HS-27A (cell line): ENCODE results near the gene SLU7.

Source experiments
- DNase-seq: peaks from one replicate; pipeline ENCODE4 v3.0.0-alpha.2; 2012; ENCODE audit warnings: low read depth, missing footprints

Gene SLU7

DNA sequence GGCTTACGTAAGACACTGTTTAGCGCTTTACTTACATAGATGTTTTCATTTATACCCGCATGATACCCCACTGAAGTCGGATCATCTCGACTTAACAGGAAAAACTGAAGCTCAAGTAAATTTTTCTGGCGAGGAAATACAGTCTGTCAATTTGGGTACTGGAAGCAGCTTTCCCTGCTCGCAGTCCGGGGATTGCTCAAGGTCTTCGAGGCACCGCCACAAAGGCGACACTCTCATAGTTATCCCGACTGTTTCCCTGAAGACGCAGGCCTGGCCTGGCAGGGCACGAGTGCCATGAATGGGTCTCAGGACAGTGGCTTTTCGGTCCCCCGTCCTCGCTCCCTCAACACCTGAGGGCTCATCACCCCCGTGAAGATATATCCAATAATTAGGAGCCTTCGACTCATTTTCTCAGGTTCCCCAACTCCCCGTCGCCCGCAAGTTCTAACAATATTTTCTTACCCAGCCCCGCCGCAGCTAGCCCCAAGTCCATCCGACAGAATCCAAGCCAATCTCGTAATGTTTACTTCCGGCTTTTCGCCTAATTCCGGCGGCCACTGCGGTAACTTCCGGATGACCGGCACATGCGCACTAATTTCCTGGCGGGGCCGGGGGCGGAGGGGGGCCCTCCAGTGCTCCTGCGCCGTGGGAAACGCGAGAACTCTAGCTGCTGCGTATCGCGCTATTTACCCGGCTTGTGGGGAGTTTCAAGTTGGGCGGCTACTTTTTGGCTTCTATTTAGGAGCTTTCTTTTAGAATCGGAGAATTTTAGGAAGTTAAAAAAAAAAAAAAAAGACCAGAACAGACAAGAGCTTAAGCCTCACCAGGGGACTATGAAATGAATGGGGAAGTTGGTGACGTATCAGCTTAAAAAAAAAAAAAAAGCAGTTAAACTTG is at the start of gene SLU7:
Gene SLU7, minus strand, starts transcription at position 521 of the 897 bp plus-strand sequence. CDS start 3,787 bp downstream, outside the sequence.
- DNase-seq, result peak; percentile 66

DNA sequence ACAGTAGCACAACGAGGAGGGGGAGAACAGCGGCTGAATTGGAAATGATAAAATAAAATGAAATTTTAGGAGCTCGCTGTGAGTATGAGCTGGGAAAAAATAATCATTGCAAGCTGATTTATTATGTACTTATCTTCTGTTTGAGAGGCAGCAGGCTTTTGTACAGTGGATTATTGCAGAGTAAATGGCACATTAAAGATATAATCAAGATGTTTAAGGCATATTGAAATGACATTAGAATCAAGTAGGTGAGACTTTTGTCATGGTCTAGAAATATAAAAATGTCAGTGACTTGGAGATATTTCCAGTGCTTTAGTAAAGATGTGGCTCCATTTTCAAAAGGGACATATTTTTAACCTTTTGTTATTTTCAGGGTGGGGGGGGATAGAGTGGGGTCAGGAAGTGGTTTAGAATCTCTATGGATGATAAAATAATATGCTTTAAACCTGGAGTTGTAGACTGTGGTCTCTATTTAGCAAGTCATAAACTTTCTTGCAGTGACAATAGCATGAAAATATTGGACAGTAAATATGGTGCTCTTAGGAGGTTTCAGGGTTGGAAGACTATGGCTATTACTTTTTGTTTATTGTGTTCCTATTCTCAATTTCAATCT is 49.6 kb upstream of the SLU7 start:
- no peak for DNase-seq

GRCh38 chr5:160467555-160468362 is 48.9 kb upstream of the SLU7 start:
- no peak for DNase-seq

DNA sequence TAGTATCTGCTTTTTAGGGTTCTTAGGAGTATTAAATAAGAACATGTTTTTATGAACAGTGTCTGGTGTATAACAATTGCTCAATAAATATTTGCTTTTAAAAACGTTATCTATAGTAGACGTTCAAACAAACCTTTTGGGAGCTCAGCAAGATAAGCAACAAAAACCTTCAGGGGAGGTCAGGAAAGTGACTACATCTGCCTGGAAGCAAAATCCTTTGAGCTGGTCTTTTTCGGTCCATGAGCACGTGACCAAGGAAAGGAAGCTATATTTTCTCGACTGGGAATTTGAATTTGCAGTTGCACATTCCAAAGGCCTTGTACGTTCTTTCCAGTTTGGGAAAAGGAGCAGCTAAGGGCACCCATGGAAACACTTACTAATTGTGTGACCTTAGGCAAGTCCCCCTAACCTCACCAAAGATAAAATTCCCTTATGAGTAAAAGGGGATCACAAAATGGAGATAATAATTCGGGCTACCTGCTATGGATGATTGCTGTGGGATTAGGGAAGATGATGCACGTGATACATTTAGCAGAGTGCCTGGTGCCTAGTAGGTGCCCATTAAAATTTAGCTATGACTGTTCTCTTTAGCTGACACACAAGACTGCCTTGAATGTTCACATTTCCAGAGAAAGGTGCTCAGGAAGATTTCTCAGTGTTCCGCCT is 48.1 kb upstream of the SLU7 start:
- DNase-seq, result no peak

- DNase-seq, result no peak
Observed at GRCh38 chr5:160466116-160466515, 47.2 kb upstream of the SLU7 start.

- DNase-seq, result no peak
Observed at GRCh38 chr5:160464466-160464797, 45.6 kb upstream of the SLU7 start.

GRCh38 chr5:160463740-160464465 is 45.0 kb upstream of the SLU7 start:
- no peak for DNase-seq

DNA sequence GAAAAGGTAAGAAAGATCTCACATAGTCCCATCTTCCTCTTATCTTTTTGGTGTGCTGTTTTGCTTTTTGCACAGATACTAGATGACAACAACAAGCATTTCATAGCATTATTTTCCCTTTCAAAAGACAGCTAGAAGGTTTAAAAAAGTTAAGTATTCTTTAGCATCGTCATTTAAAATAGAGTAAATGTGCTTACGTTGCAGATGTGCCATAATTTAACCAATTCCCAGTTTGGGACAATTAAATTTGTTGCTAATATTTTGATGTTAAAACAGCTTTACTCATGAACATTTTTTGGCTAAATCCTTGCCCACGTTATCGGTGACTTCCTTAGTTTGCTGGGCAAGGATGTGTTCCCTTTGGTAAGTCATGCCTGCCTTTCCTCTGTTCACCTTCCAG is 44.3 kb upstream of the SLU7 start:
- DNase-seq, result no peak

GRCh38 chr5:160462167-160462566 is 43.3 kb upstream of the SLU7 start:
- no peak for DNase-seq

DNA sequence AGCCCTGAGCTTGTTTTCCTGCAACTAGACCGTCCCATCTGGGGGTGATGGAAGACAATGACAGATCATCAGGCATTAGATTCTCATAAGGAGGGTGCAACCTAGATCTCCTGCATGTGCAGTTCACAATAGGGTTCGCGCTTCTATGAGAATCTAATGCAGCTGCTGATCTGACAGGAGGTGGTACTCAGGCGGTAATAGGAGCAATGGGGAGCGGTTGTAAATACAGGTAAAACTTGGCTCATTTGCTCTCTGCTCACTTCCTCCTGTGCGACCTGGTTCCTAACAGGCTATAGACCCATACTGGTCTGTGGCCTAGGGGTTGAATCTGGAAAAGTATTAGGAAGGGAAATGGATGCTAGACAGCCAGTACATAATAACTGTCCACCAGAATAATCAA is 42.5 kb upstream of the SLU7 start:
- no peak for DNase-seq

GRCh38 chr5:160460377-160461049 is 41.6 kb upstream of the SLU7 start:
- no peak for DNase-seq

DNA sequence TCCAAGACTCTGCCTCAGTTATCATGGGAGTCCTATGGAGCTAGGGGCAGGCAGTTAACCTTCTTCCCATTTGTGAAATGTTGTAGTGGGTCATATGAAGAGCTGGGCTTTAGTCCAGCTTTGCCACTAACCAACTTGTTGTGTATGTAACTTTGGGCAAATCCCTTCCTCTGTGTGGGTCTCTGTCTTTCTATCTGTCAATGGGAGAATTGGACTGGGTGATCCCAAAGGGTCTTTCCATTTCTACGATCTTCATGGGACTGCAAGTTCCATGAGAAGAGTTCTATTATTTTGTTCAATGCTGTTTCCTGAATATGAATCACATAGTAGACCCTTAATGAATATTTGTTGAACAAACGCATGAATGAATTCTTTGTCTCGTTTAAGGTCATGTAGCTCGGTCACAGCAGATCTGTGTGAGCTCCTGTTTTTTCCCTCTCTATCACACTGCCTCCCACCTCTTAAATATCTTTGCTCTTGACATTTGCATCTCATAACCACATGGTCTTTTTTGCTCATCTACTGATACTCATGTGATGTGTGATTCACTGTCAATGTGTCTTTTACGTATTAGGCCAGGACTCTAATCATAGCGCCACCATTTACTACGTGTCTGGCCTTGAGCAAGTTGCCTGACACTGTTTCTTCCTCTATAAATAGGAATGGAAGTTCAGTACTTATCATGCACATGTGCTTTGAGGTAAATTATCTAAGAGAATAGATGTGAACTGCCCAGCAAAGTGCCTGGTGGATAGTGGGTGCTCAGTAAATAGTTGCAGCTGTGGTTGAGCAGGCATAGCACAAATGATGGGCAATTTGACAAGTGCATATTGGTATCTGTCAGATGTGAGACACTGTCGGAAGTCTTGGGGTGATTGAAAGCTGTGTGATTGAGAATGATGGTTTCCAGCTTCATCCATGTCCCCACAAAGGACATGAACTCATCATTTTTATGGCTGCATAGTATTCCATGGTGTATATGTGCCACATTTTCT is 40.2 kb upstream of the SLU7 start:
- DNase-seq, result no peak

DNA sequence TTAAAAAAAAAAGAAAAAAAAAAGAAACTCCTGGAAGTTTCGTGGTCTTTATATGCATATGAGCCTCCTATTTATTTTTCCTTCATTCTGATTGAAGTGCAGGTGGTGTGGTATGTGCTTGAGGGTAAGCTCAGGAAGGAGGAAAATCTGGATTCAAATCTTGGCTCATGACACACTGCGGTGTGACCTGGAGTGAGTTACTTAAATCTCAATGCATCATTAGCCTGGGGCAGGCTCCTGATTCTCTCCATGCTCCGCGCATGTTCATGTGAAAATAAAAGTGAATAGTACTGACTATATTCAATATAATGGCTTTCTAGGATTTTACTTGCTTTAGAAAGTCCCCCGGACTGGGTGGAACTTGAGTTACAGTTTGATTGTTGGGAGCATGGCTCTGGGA is 38.4 kb upstream of the SLU7 start:
- no peak for DNase-seq

GRCh38 chr5:160456480-160457177 is 37.7 kb upstream of the SLU7 start:
- DNase-seq, result no peak

DNA sequence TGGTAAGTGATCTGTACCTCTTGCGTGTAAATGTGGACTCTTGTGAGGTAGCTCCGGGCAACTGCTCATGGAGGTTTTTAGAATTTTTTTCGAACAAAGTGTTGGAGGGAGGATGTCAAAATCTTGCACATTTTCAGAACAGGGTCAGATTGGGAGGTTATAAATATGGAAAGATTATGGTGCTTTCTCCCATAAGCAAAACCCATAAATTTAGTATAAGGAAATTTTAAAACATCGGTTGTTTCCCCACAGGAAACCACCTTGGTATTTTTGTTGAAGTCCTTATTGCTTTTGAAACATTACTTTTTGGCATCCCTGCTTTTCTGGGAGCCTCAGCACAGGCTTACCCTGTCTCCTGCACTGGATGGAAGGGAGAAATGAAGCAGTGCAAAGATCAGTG is 36.7 kb upstream of the SLU7 start:
- no peak for DNase-seq

- DNase-seq, result no peak
Observed at GRCh38 chr5:160453751-160454150, 34.9 kb upstream of the SLU7 start.

DNA sequence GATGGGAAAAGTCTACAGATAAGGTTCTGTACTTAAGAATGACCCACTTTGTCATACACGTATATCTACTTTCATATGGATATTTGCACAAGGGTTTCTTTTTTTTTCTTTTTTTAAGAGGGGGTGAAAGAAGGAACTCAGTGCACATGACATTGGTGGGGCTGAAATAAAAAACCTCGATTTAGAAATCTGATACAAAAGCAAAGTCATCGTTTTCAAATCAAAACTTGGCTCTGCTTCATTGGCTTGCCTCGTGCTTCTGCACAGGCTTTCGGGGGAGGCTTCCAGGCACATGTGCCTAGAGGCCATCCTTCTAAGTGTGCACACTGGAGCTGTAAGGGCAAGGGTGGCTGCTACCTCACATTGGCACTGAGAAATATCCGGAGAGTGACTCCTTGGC is 33.9 kb upstream of the SLU7 start:
- DNase-seq, result no peak

- DNase-seq, result no peak
Observed at GRCh38 chr5:160452036-160452435, 33.2 kb upstream of the SLU7 start.

GRCh38 chr5:160451281-160451680 is 32.4 kb upstream of the SLU7 start:
- DNase-seq, result no peak
